ENCODE measurements around the gene ADARB1.

Gene ADARB1

GRCh38 chr21:45039317-45040156 is 34.8 kb upstream of the ADARB1 start:
- in situ Hi-C loops (cut with MboI; ENCODE audit: low sequenced_read_pairs): no loop called here

GRCh38 chr21:45040157-45040711 is 34.1 kb upstream of the ADARB1 start:
- in situ Hi-C loops (cut with MboI; ENCODE audit: low sequenced_read_pairs): no loop called here

GRCh38 chr21:45040739-45041138 is 33.6 kb upstream of the ADARB1 start:
- in situ Hi-C loops (cut with MboI; ENCODE audit: low sequenced_read_pairs): no loop called here

- in situ Hi-C loops (cut with MboI; ENCODE audit: low sequenced_read_pairs): no loop called here
These were observed 33.0 kb upstream of the ADARB1 start for GRCh38 chr21:45041351-45041805.

- in situ Hi-C loops (cut with MboI; ENCODE audit: low sequenced_read_pairs): no loop called here
These were observed 32.3 kb upstream of the ADARB1 start for GRCh38 chr21:45041984-45042663.

GRCh38 chr21:45042664-45043161 is 31.7 kb upstream of the ADARB1 start:
- in situ Hi-C loops (cut with MboI; ENCODE audit: low sequenced_read_pairs): no loop called here

- in situ Hi-C loops (cut with MboI; ENCODE audit: low sequenced_read_pairs): no loop called here
These were observed 30.8 kb upstream of the ADARB1 start for GRCh38 chr21:45043541-45044020.

GRCh38 chr21:45045481-45045880 is 28.9 kb upstream of the ADARB1 start:
- in situ Hi-C loops (cut with MboI; ENCODE audit: low sequenced_read_pairs): no loop called here

- in situ Hi-C loops (cut with MboI; ENCODE audit: low sequenced_read_pairs): no loop called here
These were observed 27.1 kb upstream of the ADARB1 start for GRCh38 chr21:45047257-45047656.

GRCh38 chr21:45048026-45048698 is 26.2 kb upstream of the ADARB1 start:
- in situ Hi-C loops (cut with MboI; ENCODE audit: low sequenced_read_pairs): no loop called here

GRCh38 chr21:45048968-45049367 is 25.4 kb upstream of the ADARB1 start:
- in situ Hi-C loops (cut with MboI; ENCODE audit: low sequenced_read_pairs): no loop called here

GRCh38 chr21:45049714-45050344 is 24.6 kb upstream of the ADARB1 start:
- in situ Hi-C loops (cut with MboI; ENCODE audit: low sequenced_read_pairs): no loop called here

GRCh38 chr21:45050345-45050796 is 24.0 kb upstream of the ADARB1 start:
- in situ Hi-C loops (cut with MboI; ENCODE audit: low sequenced_read_pairs): no loop called here

- in situ Hi-C loops (cut with MboI; ENCODE audit: low sequenced_read_pairs): no loop called here
These were observed 23.4 kb upstream of the ADARB1 start for GRCh38 chr21:45050797-45051489.

GRCh38 chr21:45051580-45052434 is 22.6 kb upstream of the ADARB1 start:
- in situ Hi-C loops (cut with MboI; ENCODE audit: low sequenced_read_pairs): no loop called here

- in situ Hi-C loops (cut with MboI; ENCODE audit: low sequenced_read_pairs): no loop called here
These were observed 21.4 kb upstream of the ADARB1 start for GRCh38 chr21:45052960-45053359.

- in situ Hi-C loops (cut with MboI; ENCODE audit: low sequenced_read_pairs): no loop called here
These were observed 20.7 kb upstream of the ADARB1 start for GRCh38 chr21:45053561-45054226.

GRCh38 chr21:45054227-45054926 is 20.0 kb upstream of the ADARB1 start:
- in situ Hi-C loops (cut with MboI; ENCODE audit: low sequenced_read_pairs): no loop called here

Data from HL-60/S4 (cell line).